RWPE1 (cell line): ENCODE results near the gene SPIB.

ENCODE experiments used
- CTCF ChIA-PET: fragments of 350-600 bp; sonication (Branson Sonifier 250); formaldehyde crosslinking; extraction: SDS; loops from one replicate; lab custom pipeline; 2021; lab: Yijun Ruan, JAX
- POLR2A ChIA-PET: fragments of 400-600 bp; formaldehyde crosslinking; extraction: SDS; loops from one replicate; lab custom pipeline; 2020; ENCODE audit warnings: antibody characterized with exemption; ENCODE audit not compliant: low non-redundant PET; lab: Yijun Ruan, JAX
- DNase-seq: peaks from one replicate; pipeline ENCODE4 v3.0.0; 2012; ENCODE audit warnings: low spot score
- H3K27ac ChIP-seq: fragments of 450-650 bp; 2 replicates; pipeline ENCODE4 v1.5.1; 2017
- TF ChIP-seq, protein P1 (sequence below): fragments of 450-650 bp; conservative IDR thresholded peaks from 2 replicates; pipeline ENCODE4 v1.5.1; 2017; ENCODE audit warnings: low read depth, mild to moderate bottlenecking

The SPIB gene

DNA sequence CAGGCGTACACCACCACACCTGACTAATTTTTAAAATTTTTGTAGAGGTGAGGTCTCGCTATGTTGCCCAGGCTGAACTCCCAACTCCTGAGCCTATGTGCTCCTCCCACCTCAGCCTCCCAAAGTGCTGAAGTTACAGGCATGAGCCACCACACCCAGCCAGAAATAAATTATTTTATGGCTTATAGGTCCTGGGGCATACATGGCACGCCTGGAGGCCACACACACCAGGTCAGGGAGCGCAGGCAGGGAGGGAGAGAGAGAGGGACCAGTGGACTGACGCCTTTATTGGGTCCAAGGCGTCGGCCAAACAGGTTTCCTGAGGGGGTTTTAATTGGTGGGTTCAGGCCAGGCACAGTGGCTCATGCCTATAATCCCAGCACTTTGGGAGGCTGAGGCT is 6.8 kb downstream of the SPIB start:
- TF ChIP-seq, protein P1, sequence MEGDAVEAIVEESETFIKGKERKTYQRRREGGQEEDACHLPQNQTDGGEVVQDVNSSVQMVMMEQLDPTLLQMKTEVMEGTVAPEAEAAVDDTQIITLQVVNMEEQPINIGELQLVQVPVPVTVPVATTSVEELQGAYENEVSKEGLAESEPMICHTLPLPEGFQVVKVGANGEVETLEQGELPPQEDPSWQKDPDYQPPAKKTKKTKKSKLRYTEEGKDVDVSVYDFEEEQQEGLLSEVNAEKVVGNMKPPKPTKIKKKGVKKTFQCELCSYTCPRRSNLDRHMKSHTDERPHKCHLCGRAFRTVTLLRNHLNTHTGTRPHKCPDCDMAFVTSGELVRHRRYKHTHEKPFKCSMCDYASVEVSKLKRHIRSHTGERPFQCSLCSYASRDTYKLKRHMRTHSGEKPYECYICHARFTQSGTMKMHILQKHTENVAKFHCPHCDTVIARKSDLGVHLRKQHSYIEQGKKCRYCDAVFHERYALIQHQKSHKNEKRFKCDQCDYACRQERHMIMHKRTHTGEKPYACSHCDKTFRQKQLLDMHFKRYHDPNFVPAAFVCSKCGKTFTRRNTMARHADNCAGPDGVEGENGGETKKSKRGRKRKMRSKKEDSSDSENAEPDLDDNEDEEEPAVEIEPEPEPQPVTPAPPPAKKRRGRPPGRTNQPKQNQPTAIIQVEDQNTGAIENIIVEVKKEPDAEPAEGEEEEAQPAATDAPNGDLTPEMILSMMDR, result no peak
- ChIA-PET CTCF (interaction anchor here (0.6 kb wide), 1 partner anchor 241 kb away, joined by 3 read pairs; no protein-coding TSS in a partner anchor), POLR2A (no interaction called here)
- H3K27ac ChIP-seq, result no peak overlapping the region
- DNase-seq, result no peak

DNA sequence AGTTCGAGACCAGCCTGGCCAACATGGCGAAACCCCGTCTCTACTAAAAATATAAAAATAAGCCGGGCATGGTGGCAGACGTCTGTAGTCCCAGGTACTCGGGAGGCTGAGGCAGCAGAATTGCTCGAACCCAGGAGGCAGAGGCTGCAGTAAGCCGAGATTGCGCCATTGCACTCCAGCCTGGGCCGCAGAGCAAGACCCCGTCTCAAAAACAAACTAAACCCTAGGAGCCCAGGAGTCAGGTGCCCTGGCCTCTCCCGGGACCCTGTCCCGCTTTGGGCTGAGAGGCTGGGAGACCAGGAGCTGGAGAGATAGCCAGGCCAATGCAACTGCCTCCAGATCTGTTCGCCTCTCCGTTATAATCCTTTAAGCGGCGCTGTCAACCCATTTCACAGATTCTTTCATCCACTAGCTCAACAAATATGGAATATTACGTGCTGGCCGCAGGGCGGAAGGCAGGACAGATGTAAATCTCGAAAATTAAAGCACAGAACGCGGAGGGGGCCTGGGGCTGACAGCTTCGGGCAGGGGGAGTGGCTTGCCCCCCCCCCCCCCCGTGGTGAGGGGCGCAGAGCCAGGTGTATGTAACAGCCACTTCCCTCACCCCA is 8.7 kb downstream of the SPIB start:
- ChIA-PET CTCF (no interaction called here), POLR2A (no interaction called here)
- H3K27ac ChIP-seq, result no peak overlapping the region
- DNase-seq, result no peak
- TF ChIP-seq, protein P1, result no peak

DNA sequence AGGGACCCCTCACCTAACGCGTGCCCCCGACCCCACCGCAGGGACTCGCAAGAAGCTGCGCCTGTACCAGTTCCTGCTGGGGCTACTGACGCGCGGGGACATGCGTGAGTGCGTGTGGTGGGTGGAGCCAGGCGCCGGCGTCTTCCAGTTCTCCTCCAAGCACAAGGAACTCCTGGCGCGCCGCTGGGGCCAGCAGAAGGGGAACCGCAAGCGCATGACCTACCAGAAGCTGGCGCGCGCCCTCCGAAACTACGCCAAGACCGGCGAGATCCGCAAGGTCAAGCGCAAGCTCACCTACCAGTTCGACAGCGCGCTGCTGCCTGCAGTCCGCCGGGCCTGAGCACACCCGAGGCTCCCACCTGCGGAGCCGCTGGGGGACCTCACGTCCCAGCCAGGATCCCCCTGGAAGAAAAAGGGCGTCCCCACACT is 9.3 kb downstream of the SPIB start:
- CTCF ChIA-PET, result interaction anchor here (0.5 kb wide), 1 partner anchor 59 kb away, joined by 6 read pairs; no protein-coding TSS in a partner anchor
- H3K27ac ChIP-seq, result no peak overlapping the region
- TF ChIP-seq, protein P1, result no peak
- peak; percentile 17 for DNase-seq
- POLR2A ChIA-PET, result interaction anchor here (1.1 kb wide), 1 partner anchor 13 kb away, joined by 4 read pairs; no protein-coding TSS in a partner anchor

DNA sequence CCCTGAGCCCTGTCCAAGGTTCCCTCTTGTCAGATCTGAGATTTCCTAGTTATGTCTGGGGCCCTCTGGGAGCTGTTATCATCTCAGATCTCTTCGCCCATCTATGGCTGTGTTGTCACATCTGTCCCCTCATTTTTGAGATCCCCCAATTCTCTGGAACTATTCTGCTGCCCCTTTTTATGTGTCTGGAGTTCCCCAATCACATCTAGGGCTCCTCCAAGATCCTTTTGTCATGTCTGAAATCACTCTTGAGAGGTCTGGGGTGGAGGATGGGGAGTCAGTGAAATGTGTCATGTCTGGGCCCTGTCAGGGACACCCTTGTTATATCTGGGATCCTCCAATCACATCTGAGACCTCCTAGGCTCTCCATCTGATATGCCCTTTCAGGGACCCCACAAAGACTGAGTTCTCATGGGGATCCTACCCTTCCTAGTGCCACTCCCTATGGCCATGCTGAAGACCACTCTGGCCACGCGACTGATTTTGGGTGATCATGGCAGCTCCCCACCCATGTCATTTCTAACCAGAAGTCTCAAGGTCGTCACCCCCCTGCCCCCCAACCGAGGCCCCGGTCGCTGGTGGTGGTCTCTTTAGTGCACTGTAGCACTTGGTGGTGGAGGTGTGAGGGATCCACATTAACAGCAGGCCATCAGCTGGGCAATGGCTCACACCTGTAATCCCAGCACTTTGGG is 10.2 kb downstream of the SPIB start:
- POLR2A ChIA-PET, result interaction anchor here (1.1 kb wide), 1 partner anchor 14 kb away, joined by 4 read pairs; no protein-coding TSS in a partner anchor
- TF ChIP-seq, protein P1, result no peak
- CTCF ChIA-PET, result no interaction called here
- DNase-seq, result no peak
- H3K27ac ChIP-seq, result no peak overlapping the region

DNA sequence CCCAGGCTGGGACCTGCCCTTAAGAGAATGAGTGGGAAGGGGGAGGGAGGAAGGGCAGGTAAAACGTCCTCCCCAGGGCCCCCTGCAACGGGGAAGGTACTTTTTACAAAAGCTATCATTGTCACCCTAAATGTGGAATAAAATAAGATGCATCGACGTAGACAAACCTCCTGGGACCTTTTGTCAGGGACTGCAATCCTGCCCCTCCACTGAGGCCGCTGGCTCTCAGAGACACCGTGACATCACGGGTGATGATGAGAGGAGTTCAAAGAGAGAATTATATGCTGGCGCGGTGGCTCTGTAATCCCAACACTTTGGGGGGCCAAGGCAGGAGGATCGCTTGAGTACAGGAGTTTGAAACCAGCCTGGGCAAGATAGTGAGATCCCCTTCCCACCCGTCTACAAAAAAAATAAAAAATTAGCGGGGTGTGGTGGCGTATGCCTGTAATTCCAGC is 12.2 kb downstream of the SPIB start:
- TF ChIP-seq, protein P1, result no peak
- ChIA-PET CTCF (no interaction called here), POLR2A (no interaction called here)

DNA sequence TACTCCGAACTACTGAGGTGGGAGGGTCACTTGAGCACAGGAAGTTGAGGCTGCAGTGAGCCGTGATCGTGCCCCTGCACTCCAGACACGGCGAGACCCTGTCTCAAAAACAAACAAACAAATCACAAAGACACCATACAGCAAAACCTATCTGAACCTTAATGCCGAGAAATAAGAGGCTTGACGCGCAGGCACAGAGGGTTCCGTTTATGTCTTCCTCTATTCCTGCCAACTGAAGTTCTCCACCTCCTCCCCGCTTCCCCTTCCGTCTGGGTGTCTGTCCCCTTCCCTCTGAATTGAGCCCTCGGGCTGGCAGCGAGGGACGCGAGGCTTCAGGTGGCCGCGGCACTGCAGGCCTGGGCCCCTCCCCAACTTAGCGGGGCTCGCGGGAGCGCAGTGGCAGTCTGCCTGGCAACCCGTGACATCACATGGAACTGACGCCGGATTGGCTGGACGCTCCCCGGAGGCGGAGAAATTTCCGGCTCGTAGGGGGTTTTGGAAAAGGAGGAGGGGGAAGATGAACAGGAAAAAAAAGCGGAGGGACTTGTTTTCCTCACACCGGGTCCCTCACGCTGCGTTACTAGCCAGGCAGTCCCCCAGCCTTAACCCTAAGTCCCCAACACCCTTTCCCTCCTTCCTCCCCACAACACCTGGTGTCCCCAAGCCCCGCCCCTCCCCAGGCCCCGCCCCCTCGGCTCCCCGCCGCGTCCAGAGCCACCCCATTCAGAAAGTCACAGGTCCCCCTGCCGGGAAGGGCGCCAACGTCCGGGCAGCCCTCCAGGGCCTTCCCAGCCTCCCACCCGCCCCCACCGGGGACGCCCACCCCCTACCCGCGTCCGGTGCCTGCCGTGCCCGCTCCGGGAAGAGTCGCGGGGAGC is 12.8 kb downstream of the SPIB start:
- DNase-seq, result peak; percentile 91
- H3K27ac ChIP-seq, result no peak overlapping the region
- TF ChIP-seq, protein P1, result no peak
- ChIA-PET POLR2A (no interaction called here), CTCF (no interaction called here)

More for the DNA sequence above, 12.2 kb downstream of the SPIB start:
- no peak for DNase-seq
- H3K27ac ChIP-seq, result no peak overlapping the region
